Measurements from ENCODE around the gene COL20A1.
A peak's percentile ranks its signal among the peaks of the same experiment; 100 is the strongest.

The COL20A1 gene

DNA sequence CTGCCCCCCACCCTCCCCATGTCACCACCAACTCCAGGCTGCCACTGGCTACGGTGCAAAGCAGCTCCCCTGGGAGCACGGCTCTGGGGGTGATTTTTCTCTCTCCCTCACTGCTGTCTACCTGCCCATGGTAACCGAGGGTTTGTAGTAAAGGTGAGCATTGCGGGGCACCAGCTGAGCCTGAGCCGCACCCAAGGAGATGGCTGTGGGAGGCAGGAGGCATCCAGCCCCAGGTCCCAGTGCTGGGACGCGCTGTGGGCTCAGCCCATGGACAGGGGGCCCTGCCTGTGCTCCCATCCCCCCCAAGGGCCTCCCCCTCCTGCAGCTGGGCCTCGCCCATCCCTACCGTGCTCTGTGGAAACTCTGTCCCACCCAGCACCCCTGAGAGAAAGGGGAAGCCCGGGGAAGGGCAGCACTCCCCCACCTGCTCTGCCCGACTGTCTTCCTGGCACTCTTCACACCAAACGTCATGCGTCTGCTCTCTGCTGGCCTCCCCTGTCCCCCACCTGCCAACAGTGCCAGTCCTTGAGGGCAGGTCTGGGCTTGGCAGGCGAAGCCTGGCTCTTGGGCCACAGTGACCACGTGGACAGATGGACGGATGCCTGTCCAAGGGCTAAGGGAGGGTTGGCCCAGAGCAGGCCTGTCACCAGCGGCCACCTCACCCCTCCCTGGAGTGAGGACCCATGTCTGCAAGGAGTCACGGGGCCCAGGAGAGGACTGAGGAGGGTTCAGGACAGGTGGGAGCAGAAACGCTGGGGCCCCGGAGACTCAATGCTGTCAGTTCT, 72.0 kb downstream of the COL20A1 start:
- no peak for DNase-seq

DNA sequence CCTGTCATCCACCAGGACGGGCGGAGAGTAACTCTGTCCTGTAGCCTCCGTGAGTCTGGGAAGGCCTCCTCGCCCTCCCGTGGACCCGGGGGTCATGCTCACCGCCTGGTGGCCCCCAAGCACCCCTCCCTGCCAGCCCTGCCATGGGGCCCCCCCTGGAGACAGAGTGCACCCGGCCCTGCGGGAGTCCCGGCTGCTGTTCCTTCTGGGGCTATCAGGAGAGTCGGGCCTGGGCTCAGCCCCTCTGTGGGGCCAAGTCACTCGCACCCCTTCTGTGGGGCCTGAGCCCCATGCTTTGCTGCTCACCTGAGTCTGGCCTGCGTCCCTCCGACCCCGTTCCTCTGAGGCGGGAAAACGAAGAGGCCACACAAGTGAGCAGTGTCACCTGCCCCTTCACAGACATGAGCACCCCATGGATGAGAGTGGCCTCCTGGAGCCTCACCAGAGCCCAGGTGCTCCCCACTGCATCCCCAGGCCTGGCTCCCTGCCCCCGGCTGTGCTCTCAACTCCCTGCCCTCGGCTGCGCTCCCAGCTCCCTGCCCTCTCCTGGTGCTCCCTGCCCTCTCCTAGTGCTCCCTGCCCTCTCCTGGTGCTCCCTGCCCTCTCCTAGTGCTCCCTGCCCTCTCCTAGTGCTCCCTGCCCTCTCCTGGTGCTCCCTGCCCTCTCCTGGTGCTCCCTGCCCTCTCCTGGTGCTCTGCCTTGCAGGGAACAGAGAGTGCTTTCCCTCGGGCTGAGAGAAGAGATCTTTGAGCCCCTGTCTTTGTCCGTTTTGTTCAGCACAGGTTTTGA, 72.8 kb downstream of the COL20A1 start:
- DNase-seq, result no peak

DNA sequence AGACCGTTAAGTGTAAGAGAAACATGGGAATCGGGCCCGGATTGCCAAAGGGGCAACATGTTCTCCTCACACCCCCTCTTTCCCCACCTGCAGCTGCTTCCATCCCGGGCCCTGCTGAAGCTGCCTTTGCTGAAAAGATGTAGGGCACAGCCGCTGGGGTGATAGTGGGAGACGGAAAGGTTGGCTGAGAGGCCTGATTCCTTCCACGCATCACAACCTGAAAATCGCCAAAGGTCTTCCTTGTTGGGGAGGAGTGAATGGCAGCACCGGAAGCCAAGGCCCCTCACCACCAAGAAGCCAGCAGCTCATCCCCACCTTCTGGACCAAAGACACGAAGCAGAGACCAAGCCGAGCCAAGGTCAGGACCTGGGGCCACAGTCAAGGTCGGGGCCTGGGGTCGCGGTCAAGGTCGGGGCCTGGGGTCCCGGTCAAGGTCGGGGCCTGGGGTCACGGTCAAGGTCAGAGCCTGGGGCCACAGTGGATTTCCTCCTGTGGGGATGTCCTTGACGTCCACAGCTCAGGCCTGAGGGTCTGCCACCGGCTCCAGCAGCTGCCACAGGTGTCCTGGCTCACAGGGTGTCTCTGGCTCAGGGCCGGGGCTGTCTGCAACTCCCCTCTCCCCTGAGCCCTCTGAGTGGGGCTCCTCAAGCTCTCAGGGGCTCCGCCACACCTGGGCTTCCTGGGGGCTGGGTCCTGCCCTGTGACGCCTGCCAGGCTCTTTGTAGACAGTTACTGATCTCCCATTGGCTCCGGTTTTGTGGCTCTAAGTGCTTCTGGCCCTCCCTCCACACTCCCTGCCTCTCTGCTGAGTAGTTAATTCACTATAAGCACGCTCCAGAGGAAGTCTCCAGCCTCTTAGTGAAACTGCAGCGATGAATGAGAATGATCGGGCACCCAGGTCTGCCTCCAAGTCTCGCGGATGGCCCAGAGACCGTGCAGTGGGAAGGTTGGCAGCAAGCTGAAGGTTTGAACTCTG, 73.7 kb downstream of the COL20A1 start:
- peak; percentile 74 for DNase-seq

DNA sequence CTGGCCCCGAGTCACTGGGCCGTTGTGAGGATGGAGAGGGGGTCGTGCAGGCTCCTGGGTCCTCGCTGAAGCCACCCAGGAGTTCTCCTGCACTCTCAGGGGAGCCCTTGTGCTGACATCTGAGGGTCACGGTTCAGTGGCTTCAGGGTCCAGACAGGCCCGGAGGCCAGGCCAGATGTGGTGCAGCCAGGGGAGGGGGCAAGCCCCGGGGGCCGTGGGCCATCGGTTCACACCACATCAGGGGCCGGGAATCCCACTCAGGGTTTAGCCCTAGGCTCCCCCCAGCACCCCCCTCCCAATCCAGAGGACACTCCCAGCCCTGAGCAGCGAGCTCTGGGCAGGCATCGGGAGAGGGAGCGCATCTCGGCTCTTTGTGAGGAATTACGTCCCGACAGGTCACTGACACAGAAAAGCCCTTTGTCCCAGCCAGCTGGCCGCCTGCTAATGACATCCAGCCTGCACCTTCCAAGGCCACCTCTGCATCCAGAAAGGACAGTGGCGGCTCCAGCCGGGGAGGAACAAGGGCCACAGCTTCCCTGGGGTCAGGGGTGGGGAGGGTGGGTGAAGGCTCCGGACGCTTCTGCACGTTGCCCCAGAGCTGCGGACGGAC, 74.6 kb downstream of the COL20A1 start:
- no peak for DNase-seq

DNA sequence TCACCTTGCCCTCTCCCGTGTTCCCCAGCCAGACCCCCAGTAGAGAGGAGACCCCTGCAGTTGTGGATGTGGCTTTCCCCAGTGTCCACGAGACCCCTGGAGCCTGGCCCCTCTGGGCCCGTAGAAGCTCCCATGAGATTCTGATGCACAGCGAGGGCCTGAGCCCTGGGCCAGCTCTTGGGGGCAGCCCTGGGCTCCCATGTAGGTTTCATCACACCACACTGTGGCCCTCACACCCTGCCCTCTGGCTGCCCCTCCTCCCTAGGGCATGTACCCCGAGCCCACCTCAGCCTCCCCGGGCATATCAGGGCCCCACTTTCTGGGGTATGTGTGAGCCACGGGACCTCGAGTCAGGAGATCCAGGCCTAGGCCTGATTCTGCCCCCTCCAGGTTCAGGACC, 75.2 kb downstream of the COL20A1 start:
- DNase-seq, result no peak

DNA sequence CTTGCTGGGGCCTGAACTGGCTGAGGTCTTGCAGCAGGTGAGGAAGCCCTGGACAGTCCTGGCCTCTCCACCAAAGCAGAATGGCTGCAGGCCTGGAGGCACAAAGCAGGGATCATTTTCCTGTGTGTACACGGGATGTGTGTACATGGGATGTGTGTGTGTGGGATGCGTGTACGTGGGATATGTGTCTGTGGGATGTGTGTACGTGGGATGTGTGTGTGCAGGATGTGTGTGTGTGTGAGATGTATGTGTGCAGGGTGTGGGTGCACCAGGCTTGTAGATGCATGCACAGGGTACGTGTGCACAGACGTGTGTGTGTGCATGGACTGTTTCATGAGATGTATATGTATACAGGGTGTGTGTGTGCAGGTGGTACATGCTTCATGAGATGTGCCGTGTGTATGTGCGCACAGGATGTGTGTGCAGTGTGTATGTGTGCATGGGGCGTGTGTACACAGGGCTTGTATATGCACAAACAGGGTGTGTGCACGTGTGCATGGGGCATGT, 76.1 kb downstream of the COL20A1 start:
- DNase-seq, result no peak

DNA sequence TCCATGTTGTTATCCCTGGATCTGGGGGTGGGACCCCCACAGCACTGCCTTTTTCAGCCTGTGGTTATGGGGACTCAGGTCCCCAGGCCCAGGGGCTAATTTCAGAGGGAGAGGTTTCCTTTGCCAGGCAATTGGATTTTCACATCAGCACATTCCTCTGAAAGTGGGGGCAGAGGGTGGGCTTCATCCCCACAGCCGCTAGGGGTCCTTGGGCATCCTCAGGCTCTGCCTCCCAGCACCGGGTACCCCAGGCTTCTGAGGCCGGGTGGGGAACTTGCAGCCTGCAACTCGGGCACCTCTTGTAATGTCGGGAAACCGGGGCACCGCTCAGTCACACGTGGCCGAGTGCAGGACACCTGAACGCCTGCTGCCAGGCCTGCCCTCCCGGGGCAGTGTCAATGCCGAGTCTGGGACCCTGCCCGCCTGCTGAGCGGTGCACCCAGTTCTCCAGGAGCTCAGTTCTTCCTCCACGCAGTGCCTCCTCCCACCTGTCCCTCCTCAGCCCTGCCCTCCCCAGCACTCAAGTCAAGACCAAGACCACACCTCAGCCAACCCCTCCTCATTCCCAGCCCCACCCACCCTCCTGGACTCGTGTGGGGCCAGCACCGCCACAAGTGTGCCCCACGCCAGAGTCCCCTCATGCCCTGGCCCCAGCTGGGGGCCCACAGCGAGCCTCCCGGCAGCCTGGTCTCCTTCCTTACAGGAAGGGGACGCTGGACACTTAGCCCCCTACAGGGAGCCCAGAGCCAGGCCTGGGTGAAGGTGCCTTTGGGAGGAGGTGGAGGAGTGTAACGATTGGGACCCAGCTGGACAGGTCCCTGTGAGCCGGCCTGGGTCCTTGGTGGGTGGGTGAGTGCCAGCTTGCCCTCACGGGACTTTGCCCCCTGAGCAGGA, 77.0 kb downstream of the COL20A1 start:
- peak; percentile 10 for DNase-seq

DNA sequence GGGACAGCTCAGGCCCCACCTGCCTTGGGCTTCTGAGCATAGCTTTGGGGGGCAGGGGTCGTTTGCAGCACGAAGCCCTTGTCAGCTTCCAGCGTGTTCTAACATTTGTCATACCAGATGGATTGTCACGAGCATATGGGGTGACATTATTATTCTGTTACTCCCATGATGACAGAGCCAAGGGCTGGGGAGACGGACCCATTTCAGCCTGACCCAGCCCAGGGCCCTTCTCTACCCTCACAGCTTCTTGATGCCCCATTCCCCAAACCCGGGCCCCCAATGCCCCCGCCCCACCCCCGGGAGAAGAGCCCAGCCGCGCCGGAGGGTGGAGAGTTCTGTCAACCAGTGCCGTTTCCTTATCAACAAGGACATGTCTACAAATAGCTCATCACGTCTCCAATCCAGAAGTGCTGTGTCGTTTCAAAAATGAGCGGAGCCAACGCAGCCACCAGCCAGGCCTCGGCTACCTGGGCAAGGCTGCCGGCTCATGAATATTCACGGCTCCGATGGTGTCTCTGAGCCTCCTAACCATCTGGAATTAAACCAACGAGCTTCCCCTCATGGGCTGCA, 77.7 kb downstream of the COL20A1 start:
- peak; percentile 75 for DNase-seq

DNA sequence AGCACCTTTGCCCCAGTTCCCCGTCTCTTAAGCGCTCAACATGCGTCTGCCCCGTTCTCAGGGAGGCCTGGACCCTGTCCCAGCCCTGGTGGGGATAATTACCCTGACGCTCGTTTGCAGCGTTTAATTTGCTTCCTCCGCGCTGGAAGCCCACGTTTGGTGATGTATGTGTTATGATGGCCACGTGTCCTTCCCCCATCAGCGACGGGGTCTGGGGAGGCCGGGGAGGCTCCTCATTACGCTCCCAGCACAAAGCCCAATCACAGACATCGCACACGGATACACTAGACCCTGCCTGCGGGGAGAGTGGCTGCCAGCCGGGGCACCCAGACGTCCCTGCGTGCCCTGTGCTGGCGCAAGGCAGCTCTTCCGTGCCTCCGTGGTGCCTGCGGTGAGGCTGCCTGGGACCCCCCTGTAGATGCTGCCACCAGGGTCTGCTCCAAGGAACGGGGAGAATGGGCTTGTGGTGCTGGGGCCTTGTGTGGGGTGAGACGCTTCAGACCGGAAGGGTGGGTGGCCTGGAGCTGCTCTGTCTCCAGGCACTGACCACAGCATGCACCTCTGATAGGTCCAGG, 78.4 kb downstream of the COL20A1 start:
- no peak for DNase-seq

DNA sequence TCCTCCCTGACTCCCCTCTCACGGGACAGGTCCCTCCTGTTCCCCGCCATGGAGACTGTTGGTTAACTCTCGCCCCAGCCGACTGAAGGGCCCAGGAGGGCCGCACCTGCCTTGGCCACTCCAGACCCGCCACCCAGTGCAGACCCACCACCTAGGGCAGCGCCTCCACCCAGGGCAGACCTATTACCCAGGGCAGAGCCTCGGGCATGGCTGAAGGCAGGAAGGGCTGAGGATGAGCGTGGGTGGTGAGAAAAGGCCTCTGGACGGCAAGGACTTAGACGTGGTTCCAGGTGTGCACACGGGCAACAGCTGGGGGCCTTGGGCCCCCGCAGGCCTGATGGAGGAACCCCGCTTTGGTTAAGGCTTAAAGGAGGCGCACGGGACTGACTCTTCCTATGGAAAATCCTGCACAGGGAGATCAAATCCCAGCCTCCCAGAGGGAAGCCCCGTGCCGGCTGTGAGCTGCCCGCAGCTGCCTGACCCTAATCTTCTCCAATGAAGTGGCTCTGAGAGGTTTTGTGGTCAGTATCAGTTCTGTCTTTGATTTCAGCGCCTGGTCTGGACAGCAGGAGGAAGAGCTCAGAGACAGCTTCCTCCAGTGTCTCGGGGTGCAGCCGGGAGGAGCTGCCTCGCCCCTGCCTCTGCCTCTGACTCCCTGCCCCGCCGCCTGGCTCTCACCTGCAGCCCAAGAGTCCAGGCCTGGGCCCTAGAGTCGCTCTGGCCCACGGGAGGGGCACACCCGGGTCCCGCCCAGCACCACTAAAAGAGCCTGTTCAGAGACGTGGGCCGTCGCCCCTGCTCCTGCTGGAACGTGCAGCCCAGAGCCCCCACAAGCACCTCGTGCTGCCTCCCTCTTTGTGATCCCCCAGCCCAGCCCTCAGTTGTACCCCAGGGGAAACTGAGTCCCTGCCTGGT, 80.2 kb downstream of the COL20A1 start:
- DNase-seq, result no peak

DNA sequence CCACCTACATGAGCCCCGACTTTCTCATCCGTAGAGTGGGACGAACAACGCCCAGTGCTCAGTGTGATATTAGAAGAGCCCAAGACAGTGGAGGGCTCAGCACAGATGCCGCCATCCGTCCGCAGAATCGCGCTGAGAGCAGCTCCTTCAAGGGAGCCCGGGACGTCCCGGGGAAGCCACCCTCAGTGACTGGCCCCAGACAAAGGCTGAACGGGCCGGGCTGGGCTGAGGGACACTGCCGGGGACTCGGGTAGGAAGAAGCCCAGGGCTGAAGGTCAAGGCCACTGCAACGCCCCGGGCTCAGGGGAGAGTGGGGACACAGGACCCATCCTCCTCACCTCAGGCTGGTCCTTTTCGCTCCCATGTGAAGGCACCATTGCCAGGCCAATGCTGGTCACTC, 81.0 kb downstream of the COL20A1 start:
- DNase-seq, result no peak

DNA sequence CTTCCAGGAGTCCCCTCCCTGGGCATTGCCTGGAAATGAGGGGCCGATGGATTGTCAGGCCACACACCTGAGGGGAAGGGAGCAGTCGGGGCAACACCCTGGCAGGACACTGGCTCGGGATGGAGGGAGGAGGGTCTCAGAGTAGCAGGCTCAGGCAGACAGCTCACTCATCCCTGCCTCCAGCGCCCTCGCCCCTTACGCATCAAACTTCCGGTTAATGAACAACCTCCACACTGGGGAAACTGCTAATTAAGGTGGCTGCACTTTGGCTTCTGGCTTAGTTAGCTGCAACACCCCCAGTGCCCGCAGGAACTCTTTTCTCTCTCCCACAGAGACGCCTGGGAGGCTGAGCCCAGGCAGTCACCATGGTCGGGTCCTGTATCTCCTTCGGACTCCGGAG, 81.5 kb downstream of the COL20A1 start:
- no peak for DNase-seq

DNA sequence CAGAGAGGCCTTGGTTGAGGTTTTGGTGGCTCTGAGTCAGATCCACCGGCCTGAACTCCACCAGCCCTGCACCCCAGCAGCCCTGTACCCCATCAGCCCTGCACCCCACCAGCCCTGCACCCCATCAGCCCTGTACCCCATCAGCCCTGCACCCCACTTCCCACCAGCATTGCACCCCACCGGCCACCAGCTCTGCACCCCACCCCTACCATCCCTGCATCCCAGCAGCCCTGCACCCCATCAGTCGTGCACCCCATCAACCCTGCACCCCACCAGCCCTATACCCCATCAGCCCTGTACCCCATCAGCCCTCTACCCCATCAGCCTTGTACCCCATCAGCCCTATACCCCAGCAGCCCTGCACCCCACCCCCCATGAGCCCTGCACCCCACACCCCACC, 82.5 kb downstream of the COL20A1 start:
- no peak for DNase-seq

DNA sequence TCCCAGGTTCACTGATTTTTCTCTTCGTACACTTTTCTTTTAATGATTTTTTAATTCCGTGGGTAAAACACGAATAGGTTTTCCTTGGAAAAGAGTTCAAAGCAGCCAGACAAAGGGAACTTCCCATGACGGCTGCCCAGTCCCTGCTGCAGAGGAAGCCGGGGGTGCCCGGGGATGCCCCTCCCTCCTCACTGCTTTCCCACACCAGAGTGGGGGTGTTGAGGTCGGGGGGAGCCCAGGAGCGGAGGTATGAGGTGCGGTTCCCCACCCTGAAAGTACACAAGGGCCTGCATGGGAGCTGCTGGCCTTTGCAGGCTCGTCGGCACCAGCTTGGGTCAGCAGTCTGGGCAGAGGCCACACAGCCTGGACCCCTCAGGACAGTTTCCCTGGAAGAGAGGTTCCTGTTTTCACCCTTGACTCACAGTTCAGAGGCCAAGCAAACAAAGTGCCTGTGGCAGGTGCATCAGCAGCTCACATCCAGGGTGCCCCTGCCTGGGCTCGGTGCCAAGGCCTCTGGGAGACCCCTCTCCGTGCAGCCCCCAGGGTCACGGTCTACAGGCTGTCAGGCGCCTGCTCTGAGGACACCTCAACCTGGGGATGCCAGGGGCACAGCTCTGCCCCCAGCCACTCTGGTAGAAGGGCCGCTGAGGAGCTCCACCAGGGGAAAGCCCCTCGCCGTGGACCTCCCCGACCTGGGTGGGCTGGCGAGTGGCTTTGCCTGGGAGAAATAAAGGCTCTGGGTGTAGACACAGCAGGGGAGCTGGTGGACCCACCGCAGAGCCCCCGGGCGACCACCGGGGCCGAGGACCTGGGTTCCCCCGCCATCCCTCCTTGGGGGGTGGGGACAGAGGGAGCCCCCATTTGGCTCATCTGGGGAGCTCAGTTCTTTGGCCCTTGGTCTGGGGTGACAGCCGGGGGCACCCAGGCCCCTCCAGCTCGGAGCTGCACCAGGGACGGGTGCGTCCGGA, 83.6 kb downstream of the COL20A1 start:
- DNase-seq, result no peak

DNA sequence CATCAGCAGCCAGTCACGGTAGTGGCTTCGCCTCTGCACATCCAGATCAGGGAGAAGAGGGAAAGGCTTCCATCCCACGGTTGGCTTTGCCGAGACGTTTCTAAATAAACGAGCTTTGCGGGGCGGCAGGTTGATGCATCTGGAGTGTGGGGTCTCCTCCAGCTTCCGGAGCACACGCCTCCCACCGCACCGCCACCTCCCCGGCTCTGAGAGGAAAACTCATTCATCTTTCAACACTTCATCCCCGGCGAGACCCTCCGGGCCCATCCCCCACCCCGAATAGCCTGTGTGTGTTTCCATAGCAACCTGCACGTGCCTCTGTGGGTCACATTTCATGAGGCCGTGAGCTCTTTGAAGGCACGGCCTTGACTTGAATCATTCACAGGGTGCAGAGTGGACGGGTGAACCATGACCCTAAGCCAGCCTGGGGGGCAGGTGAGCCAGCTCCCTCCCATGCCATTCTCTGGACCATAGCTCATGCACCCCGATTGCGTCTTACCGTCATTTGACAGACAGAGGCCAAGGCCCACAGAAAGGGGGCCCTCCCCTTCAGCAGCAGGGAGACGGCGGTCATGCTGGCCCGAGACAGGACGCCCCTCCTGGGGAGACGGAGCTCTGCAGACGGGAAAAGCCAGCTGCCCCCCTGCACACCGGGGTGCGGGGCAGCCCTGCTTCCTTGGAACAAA, 84.4 kb downstream of the COL20A1 start:
- DNase-seq, result no peak

DNA sequence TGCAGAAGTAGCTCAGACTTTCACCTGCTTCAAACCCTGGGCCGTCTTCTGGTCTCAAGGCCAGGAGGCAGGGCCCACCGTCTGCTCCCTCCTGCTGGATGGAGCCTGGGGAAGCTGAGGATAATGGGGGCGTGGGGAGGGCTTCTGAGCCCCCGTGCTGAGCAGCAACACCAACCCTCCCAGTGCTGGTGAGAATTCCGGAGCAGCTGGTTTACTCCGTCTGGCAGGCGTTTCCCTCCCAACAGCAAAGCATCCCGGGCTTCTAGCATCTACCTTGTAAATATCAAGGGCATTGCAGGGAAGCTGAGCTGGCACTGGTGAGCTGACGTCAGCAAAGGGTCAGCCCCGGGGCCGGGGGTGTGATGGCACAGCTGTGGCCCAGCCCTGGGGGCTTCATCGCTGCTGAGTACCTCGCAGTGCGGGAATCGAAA, 85.0 kb downstream of the COL20A1 start:
- peak; percentile 65 for DNase-seq

DNA sequence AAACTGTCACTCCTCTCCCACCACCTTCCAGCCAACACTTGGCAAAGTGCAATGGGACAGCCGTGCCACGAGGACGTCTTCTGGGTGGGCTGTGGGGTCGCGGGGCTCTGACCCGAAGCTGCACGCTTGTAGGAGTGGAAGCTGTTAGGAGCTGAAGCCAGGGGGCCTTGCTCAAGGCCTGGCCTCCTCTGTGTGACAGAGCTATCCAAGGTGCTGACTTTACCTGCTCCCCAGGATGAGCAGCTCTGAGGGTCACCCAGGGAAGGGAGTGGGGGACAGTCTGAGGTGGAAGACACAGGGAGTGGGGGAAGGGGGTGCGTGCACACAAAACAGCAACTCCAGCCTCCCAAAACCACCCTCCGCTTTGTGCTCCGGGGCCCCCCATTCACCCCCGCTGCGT, 85.6 kb downstream of the COL20A1 start:
- no peak for DNase-seq

DNA sequence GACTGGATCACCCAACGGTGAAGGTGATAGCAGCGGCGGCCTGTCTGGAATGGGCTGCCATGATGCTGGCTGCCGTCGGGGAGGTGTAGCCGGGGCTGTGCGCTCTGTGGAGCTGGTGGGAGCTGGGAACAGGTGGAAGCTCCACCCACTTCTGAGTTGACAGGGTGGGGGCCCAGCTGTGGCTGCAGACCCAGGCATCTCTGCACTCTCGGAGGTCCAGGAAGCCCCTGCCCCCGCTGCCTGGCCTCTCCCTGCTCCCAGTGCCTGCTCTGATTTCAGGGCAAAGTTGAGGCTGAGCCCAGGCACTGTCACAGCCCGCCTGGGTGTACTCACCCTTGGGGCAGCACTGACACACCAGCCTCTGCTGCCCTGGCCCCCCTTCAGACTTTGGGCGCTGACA, 86.3 kb downstream of the COL20A1 start:
- no peak for DNase-seq
